Endometrial microvascular endothelial cells (primary cell): Measurements from ENCODE around the gene NR4A1. TPM values are rescaled to one million over a fixed set of nuclear protein-coding genes. Genes with fewer than 3 reads are reported as not detected.

Experiments used
- in situ Hi-C: cut with HindIII; loops from 2 replicates; pipeline ENCODE4 v1.10.0; 2017; ENCODE audit warnings: low sequenced_read_pairs, low pct_unique_long_range_greater_than_20kb; ENCODE audit errors: inconsistent ontology term
- total RNA-seq: library from RNA; depleted of rRNA; stranded (reverse); fragments of >200 nt; gene quantifications from one replicate; pipeline ENCODE4 v1.2.3, GENCODE V29; 2015; ENCODE audit errors: inconsistent ontology term

NR4A1 gene
- total RNA-seq, 1 donor from 2014 or later = 0.93 TPM

DNA sequence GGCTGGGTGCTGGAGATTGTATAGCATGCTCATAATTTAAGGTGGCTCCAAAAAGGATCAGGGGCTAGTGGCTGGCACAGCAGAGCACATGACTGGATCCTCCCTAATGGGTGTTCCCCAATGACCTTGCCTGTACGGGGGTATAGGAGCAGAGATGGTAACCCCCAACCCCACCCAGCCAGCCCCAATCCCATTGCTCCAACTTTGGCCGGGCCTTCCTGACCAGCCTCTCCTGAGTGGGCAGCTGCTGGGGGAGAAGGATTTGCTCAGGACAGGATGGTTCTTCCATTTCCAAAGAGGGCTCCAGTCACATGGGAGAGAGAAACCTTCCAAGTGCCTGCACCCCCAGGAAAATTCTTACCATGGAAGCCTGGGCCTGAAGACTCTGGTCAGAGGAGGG, 15.3 kb upstream of the NR4A1 start:
- in situ Hi-C loops = no loop called here

GRCh38 chr12:52036587-52037171, 14.6 kb upstream of the NR4A1 start:
- in situ Hi-C loops = no loop called here

- in situ Hi-C loops = no loop called here
Measured at GRCh38 chr12:52037248-52037861, 13.9 kb upstream of the NR4A1 start.

DNA sequence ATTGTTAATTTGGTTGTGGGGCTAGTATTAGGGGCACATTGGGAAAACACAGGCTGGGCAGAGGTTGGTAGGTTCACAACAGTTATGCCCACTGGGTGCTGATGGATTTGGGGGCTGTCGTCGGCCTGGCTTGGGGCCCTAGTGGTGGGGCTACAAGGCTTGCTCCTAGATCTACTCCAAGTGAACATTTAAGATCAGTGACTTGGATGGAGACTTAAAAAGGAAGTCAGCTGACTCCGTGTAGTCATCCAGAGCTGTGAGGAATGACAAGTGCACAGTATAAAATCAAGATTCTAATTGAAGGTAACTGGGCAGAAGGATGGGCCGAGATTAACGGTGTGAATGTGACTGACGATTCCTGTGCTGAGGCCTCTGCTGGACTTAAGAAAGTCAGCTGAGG, 12.8 kb upstream of the NR4A1 start:
- in situ Hi-C loops = no loop called here

GRCh38 chr12:52041035-52041434, 10.2 kb upstream of the NR4A1 start:
- in situ Hi-C loops = no loop called here

- in situ Hi-C loops = no loop called here
Measured at GRCh38 chr12:52041695-52042123, 9.5 kb upstream of the NR4A1 start.

DNA sequence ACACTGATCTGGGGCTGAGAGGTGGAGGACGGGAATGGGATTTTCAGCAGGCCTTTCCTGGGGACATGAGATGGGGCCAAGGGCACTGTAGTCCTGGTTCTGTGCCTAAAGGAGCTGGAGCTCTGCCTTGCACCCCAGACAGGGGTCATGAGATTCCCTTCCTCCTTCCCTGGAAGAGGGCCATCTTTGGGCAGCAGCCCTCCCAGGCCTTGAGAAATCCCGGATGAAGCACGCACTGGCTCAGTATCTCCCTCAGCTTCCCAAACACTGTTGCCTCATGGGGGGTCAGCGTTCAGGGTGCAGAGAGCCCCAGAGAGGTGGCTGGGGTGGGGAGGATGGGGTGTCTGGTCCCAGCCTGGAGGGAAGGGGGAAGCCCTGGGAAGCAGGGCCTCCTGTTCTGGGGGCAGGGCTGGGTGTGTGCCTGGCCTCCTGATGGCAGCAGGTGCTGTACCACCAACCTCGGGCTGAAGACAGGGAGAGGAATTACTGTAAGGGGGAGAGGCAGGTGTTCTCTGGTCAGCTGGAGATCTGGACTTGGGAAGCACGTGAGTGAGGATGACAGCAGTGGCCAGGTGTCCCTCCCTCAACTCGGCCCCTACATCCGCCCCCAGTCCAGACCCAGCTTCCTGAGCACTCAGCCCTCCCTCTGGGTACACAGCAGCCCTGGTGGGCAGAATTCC, 8.4 kb upstream of the NR4A1 start:
- in situ Hi-C loops = no loop called here

DNA sequence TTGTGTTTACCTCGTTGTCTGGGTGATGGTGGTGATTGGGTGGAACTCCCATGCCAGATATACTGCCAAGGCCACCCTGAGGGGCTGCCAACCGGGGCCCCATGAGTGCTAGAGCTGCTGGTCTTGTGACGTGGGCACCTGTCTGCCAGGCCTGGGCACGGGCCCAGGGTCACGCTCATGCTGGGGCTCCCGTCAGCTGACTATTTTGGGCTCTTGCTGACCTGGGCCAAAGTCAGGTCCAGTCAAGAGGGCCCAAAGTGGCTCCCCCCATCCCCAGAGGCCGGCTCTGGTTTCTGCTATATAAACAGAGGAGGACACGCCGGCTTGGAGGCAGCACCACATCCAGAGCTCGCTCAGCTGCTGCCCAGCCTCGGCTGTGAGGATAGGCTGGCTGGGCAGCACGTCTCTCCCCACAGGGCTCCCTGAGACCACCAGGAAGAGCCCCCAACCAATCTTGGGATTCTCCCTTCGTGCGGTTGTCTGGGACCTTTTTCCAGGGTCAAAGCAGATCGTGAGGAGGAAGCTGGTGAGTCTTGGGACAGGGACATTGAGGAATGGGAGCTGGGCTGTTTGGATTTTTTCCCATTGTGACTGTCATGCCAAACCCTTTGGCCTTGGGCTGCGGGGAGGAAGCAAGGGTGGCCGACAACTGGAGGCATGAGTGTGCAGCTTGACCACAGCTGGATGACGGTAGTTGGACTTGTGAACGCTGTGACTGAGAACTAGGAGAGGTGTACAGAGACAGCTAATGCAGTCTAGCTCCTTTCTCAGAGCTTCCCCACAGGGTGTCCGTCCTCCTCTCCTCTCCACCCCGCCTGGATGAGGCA, 7.6 kb upstream of the NR4A1 start:
- in situ Hi-C loops = no loop called here

- in situ Hi-C loops = no loop called here
Measured at GRCh38 chr12:52044292-52044983, 6.8 kb upstream of the NR4A1 start.

DNA sequence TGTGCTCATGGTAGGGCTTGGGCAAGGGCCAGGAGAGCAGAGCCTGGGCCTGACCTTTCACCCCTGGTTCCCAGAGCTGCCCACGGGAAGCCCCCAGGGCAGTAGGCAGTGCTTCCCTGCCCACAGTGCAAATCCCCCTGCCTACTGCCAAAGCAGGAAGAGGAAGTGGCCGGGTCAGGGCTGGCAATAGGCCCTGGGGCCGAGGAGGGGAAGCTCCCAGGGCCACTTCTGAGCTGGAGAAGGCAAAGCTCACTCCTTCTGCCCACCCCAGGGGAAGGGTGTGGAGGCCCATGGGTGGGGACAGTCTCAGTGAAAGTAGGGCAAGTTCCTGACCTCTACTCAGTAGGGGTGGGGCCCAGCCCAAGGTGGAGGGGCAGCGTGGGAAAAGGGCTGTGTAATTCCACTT, 5.4 kb upstream of the NR4A1 start:
- in situ Hi-C loops = no loop called here

DNA sequence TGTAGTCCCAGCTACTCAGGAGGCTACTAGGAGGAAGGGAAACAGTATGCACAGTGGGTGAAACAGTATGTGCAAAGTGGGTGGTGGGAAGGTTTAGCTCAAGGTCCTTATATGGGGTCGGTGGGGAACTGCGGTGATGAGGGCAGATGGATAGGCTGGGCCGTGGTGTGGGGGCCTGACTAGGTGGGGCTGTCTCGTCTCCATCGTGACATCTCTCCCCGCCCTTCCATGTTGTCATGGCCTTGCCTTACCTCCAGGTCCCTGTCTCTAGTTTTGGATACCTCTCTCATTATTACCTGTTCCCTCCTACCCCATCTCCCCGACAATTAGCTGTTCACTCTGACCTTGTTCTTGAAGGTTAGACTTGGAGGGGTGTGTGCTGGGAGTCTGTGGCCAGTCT, 4.4 kb upstream of the NR4A1 start:
- in situ Hi-C loops = no loop called here

- in situ Hi-C loops = no loop called here
Measured at GRCh38 chr12:52049286-52049685, 2.0 kb upstream of the NR4A1 start.

GRCh38 chr12:52049688-52050087, 1.6 kb upstream of the NR4A1 start:
- in situ Hi-C loops = no loop called here

GRCh38 chr12:52050116-52050757, 1.0 kb upstream of the NR4A1 start:
- in situ Hi-C loops = no loop called here

DNA sequence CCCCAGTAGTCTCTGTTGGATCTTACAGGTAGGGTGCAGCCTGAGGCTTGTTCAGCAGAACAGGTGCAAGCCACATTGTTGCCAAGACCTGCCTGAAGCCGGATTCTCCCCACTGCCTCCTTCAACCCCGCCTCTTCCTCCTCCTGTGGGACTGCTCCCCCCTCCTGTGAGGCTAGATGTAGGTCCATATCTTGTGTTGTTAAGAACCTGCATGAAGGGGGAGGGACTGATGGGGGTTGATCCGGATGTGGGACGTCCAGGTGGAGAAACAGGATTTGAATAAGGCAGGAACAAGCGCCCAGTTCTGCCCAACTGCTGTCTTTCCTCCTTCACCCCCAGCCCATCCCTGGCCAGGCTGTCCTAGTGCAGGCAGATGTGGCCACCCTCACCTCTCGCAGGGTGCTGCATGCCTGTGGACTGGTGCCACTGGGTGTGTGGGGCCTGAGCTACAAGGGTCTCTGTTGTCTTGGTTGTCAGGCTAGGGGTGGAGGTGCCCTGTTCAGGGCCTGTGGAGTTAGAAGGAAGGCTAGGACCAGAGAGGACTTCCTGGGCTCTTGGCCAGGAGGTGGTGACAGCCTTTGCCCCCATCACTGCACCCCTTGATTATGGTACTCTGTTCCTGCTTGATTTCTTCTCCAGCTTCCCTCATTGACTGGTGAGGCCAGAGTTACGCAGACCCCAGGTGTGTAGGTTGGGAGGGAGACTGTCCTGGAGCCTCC, 1.4 kb downstream of the NR4A1 start:
- in situ Hi-C loops = no loop called here

- in situ Hi-C loops = no loop called here
Measured at GRCh38 chr12:52053536-52054209, 2.4 kb downstream of the NR4A1 start.

GRCh38 chr12:52054231-52054832, 3.1 kb downstream of the NR4A1 start:
- in situ Hi-C loops = no loop called here
